CD4-positive, alpha-beta T cell treated with Interleukin-21 for 1 hour (primary cell): ENCODE data around the gene CNNM3.

ENCODE experiments used
- DNase-seq: peaks from one replicate; pipeline ENCODE4 v3.0.0-alpha.2; 2020

The CNNM3 gene

GRCh38 chr2:96819876-96820511, 3.9 kb downstream of the CNNM3 start:
- DNase-seq = no peak

DNA sequence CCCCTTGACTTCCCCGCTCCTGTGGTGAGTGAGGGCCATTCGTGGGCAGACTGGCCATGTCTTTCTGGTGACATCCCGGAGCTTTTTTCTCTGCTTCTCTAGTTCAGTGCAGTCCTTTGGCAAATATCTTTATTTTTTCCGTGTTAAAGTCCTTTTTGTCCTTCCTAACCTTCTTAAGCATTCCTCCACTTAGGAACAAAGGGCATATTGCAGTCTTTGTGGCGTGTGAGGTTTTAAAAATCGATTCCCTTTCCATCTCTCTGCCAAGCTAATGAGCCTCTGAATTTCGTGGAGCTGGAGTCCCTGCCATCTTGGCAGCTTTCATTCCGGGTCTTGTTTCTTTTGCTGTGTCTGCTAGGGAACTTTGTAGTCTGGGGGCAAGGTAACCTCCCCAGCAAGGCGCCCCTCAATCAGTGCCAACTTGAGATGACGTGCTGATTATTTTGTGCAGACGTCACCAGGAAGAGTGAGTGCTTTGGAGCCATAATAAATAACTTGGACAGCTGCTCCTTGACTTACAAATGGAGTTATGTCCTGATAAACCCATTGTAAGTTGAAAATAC, 5.1 kb downstream of the CNNM3 start:
- DNase-seq = no peak

- DNase-seq = no peak
Observed at GRCh38 chr2:96822786-96823185, 6.7 kb downstream of the CNNM3 start.

DNA sequence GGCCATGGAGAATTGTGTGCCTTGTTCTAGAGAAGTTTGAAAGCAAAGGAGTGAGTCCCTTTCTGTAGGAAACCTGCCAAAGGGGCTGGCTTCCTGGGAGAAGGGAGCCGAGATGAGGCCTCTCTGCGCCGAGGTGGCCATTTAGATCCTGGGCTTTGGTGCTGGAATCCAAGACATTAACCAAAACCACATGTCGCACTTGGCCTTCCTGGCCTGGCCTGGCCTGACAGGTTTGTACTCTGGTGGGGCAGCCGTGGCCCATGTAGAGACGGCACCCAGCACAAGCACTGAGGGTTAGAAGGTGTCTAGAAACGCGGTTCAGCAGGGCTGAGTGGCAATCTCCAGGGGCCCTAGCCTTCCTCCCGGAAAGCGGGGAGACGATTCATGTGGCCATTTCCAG, 7.1 kb downstream of the CNNM3 start:
- DNase-seq = no peak

GRCh38 chr2:96824079-96824870, 8.2 kb downstream of the CNNM3 start:
- no peak for DNase-seq

DNA sequence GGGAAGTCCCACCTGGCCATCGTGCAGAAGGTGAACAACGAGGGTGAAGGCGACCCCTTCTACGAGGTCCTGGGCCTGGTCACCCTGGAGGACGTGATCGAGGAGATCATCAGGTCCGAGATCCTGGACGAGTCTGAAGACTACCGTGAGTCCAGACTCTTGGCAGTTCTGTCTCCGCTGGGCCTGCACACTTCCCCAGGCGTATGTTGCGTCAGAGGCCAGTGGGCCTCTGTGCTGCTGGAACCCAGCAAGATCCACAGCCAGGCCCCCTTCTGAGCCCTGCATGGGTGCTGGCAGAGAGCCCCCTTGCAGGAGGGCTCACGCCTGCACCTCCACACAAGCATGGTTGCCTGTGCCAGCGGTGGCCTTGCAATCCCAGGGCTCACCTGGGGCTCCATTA, 9.0 kb downstream of the CNNM3 start:
- no peak for DNase-seq

DNA sequence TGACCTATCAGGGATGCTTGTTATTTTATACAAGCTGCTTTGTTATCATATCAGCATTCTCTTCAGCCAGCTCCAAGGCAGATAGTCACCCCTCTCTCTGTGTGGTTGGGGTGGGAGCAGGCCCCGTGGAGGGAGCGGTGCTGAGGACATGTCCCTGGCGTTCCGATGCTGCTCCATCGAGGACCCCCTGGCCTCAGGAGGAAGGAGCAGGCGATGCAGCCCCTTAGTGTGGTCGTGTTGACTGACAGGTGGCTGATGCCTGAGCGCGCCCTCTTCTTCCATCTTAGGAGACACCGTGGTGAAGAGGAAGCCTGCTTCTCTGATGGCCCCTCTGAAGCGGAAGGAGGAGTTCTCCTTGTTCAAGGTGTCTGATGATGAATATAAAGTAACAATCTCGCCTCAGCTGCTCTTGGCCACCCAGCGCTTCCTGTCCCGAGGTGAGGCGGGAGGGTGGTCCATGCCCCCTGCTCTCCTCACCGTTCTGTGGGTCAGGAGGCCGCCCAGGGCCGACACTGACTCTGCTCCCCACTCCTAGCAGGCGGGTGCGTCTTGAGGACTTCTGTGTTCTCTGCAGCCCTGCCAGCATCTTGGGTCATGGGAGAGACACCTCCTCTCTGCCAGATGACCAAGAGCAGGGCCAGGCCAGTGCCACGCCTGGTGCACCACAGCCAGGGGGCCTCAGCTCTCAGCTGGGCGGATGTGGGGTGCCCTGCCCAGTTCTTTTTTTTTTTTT, 10.6 kb downstream of the CNNM3 start:
- DNase-seq = no peak

- no peak for DNase-seq
Observed at GRCh38 chr2:96828436-96828835, 12.4 kb downstream of the CNNM3 start.

GRCh38 chr2:96828874-96829273, 12.8 kb downstream of the CNNM3 start:
- DNase-seq = no peak

DNA sequence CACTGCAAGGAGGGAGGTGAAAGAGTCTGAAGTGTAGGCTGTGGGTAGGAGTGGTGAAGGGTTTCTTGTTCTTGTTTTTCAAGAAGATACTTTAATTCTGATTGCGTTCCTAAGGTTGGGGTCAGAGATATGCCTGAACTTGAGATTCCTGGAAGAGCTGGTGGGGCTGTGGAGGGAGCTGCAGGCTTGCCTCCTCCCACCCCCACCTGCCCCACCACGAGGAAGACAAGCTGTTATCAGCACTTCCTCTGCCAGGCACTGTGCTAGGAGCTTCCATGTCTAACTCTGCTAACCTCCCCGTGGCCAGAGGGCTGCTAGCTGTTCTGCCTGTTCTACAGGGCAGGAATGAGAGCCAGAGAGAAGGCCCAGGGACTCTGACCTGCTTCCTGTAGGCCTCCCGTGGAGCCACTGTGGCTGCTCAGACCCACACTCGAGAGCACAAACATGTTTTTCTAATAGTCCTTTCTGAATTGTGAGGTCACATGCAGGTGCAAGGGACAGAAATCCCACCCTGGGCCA, 14.0 kb downstream of the CNNM3 start:
- no peak for DNase-seq

DNA sequence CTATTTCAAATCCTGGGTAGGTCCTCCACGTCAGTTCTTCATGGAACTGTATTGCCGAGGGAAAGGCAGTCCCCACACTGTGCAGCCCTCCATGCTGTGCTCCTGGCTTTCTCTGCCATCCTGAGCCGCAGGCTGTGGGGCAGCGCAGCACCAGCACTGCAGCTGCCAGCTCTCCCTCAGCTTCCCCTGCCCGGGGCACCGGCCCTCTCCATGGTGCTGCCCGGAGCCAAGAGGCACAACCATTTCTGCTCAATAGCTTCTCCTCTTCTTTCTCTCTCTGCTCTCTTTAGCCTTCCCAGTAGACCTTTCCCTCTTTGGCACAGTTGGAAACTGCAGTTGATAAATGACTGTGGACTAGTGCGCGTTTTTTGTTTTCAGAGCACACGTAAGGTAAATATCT, 15.6 kb downstream of the CNNM3 start:
- DNase-seq = no peak

DNA sequence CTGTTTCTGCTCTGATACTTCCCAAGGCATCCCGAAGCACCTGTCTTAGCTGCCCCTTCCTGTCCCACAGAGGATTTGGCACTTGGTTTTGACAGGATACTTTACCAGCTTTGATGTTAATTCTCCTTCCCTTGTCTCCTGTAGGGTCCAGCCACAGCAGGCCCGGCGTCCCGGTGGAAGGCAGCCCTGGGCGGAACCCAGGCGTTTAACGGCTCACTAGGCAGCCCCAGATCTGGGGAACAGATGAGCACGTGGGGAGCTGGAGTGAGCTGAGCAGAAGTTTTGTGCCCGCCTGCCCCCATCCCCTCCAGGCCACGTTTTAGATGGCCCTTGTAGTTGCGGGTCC, 16.3 kb downstream of the CNNM3 start:
- no peak for DNase-seq

- DNase-seq = no peak
Observed at GRCh38 chr2:96832754-96833507, 16.9 kb downstream of the CNNM3 start.

DNA sequence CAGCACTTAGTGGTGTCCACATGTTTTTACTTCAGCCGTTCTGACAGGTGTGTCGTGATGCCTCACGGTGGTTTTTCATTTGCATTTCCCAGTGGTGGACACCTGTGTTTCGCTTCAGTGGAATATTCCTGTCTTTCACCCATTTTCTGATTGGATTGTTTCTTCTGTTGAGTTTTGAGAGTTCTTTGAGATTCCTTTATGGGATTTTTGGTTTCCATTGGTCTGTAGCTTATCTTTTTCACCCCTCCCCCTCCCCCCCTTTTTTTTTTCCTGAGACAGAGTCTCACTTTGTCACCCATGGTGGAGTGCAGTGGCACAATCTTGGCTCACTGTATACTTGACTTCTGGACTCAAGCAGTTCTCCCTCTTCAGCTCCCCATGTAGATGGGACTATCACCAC, 19.8 kb downstream of the CNNM3 start:
- DNase-seq = no peak

DNA sequence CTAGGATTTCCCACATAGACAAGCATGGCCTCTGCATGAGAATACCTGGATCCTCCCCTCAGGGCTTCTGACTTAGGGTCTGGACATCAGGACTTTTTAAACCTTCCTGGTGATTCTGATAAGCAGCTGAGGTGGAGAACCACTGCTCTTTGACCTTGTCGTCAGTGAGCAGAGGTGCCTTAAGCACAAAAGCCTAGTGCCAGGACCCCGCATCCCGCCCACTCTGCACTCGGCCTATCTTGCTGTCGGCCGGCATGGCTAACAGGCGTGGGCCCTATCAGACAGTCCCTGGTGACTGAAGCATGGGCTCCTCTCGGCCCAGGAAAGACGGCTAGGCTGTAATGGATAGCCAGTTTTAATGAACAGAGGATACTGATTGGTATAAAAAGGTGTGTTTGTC, 21.5 kb downstream of the CNNM3 start:
- DNase-seq = no peak

GRCh38 chr2:96838345-96839292, 22.6 kb downstream of the CNNM3 start:
- DNase-seq = no peak

GRCh38 chr2:96839293-96839874, 23.3 kb downstream of the CNNM3 start:
- DNase-seq = peak; percentile 82

DNA sequence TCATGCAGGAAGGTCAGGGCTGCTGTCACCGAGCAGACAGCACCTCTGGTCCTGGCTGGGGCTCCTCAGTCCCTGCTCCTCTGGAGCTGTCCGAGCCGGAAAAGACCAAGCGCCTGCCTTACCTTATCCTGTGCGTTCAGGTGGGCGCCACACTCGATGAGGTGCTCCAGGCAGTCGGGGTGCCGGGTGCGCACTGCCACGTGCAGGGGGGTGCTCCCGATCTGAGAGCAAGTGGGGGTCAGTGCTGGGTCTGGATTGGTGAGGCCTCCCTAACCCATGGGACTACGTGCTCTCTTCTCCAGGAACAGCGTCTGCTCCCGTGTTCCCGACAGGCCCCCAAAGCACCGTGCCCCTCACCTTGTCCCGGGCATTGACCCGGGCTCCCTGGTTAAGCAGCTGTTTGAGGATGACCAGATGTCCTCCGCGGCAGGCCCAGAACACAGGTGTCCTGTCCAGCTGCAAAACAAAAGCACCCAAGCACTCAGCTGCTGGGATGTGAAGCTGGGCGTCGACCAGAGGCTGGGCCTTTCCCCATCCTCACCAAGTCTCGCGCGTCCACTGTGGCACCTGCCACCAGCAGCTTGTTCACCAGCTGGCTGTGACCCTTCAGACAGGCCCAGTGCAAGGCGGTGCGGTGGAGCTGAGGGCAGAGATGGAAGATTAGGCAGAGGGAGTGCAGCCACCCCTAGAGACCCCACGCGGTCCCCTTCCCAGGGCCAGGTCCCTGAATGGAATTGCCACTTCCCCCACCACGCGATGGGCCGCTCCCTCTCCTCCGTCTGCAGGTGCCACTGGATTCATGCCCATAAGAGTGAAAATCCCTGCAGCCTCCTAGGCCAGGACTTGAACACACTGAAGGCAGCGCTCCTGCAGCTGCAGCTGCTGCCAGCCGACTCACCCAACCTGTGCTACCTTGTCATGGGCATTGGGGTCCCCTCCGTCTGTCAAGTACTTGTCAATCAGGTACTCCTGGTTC, 24.1 kb downstream of the CNNM3 start:
- DNase-seq = no peak

DNA sequence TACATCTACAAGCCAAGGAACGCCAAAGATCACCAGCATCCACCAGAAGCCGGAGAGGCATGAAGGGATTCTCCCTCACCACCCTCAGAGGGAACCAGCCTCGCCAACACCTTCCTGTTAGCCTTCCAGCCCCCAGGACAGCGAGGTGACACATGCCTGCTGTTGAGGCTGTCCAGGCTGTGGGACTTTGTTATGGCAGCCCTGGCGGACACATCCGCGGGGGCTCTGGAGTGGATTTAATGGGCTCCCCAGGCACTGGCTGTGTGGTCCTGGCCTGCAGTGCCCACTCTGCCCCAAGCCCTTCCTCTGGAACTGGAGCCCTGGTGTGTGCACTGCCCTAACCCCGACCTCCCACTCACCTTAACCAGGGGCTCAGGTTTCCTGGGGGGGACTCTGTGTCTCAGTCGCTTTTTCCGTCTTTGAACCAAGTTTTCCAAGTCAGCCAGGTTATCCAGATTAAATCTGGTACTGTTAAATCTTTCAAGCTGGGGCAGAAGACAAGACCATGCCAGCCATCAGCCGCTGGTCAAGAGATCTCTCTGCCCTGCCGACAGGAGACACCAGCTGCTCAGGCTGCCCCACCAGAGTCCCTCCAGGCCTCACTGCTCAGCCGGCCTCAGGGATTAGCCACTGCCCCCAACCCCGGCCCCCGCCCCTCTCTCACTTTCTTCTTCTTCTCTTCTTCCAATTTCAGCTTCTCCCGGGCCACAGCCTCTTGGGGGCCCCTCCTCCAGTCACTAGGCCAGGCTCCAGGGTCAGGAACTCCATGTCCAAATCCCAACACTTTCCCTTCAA, 25.8 kb downstream of the CNNM3 start:
- no peak for DNase-seq
